ENCODE measurements around the gene FBL. TPM values are rescaled to one million over a fixed set of nuclear protein-coding genes. Genes with fewer than 3 reads are reported as not detected.
"Not testable (repeated sequence)": the region's sequence is repeated elsewhere in the genome, so short reads cannot be mapped to it uniquely, and the experiment has no call there.

The FBL gene
- 108 and 123 TPM in 2 replicates for total RNA-seq

DNA sequence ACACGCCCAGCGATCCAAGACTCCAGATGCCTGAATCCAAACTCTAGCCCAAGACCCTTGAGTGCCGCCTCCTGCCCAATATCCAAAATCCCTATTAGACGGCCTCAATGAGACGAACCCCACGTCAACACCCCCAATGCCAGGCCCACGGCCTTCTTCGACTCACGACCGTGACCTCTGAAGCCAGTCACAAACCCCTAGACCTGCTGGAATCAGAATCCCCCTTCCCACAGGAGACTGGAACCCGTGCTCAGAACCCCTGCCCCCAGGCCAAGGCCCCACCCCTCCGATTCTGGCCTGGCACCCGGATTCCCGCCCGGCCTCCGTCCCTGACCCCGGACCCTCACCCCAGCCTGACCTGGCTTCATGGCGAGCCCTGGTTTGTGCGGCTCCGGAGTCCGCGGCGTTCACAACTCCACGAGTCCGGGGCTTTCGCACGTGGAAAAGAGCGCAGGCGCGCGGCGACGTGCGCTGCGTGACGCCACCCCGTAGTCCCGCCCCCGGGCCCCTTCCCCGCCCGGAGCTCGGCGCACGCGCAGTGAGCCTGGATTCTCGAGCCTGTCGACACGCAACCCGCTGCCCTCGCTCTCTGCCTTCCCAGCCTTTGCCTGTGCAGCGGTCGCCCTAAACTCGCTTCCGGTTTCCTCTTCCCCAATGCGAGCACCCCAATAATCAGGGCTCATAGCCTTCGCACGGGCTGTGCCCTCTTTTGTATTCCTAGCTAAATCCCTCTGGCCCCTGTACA, at the start of gene FBL:
FBL (minus strand) TSS at position 447 of the 745 bp plus-strand sequence; CDS start at position 368, 79 bp downstream.
- no peak for DNase-seq (ENCODE audit: extremely low read depth, low read depth, low spot score)

DNA sequence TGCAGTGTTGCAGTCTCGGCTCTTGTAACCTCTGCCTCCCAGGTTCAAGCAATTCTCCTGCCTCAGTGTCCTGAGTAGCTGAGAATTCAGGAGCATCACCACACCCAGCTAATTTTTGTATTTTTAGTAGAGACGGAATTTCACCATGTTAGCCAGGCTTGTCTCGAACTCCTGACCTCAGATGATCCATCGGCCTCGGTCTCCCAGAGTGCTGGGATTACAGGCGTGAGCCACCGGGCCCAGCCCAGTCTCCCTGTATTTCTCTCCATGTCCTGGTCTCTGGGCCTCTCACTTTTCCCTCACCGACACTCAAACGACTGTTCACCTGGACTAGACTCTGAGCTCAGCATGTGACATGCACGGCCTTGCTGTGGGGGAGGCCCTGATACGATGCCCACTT, 48.9 kb upstream of the FBL start:
- DNase-seq (ENCODE audit: extremely low read depth, low read depth, low spot score) = not testable (repeated sequence)

DNA sequence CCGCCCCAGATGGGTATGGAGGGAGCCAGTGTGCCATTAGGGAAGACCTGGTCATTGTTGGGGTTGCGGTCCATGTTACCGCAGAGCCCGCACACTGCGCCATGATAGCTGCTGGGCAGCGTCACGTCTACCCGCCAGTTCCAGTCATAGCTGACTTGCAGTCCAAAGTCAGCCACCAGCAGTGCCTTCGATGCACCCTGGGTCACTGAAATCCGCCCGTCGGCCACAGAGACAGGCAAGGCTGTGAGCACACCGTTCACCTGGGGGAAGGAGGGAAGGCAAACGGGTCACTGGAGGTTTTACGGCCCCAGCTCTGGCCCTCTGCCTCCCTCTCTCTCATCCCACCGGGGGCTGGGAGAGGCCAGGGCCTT, 48.0 kb upstream of the FBL start:
- not testable (repeated sequence) for DNase-seq (ENCODE audit: extremely low read depth, low read depth, low spot score)

DNA sequence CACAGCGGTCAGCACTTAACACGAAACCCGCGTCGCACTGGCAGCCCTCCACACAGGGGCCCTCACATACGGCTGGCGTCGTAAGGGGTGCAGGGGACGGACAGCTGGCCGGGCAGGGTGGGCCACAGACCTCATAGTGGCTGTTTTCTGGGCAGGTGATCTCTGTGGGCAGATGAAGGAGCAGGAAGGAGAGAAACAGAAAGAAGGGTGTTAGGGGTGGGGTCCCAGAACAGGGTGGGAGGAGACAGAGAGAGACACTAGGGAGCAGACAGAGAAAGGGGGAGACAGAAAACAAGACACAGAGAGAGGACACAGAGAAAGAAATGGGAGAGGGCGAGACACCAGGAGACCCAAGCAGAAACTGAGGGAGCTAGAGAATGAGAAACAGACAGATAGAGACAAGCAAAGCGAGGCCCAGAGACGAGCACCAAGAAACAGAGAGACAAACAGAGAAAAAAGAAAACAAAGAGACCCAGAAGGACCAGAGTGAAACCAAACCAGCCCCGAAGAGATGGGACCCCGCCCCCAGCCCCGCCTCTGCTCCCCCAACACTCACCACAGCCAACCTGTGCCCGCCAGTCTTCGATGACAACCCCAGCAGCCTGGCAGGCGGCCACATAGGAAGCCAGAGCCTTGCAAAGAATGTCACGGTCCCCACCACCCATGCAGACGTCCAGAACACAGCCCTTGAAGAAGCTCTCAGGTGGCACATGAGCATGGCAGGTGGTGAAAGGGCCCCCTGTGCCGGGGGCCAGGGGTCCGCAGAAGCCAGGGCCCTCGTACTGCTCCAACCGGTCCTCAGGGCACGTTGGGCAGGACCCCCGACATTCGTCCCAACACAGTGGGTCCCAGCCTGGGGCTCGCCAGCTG, 47.4 kb upstream of the FBL start:
- not testable (repeated sequence) for DNase-seq (ENCODE audit: extremely low read depth, low read depth, low spot score)

DNA sequence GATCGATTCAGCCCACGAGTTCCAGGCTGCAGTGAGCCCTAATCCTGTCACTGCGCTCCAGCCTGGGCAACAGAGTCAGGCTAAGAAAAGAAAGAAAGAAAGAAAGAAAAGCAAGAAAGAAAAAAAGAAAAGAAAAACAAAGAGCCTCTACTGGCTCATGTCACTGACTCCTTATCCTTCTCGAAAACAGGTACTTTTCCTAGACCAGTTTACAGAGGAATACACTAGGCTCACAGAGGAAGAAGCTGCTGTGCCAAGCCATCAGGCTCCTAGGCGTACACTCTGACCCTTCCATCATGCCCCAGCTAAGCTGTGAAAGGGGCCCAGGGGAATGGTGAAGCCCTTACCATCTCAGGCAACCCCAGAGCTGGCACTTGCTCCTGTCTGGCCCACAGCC, 46.3 kb upstream of the FBL start:
- DNase-seq (ENCODE audit: extremely low read depth, low read depth, low spot score) = not testable (repeated sequence)

DNA sequence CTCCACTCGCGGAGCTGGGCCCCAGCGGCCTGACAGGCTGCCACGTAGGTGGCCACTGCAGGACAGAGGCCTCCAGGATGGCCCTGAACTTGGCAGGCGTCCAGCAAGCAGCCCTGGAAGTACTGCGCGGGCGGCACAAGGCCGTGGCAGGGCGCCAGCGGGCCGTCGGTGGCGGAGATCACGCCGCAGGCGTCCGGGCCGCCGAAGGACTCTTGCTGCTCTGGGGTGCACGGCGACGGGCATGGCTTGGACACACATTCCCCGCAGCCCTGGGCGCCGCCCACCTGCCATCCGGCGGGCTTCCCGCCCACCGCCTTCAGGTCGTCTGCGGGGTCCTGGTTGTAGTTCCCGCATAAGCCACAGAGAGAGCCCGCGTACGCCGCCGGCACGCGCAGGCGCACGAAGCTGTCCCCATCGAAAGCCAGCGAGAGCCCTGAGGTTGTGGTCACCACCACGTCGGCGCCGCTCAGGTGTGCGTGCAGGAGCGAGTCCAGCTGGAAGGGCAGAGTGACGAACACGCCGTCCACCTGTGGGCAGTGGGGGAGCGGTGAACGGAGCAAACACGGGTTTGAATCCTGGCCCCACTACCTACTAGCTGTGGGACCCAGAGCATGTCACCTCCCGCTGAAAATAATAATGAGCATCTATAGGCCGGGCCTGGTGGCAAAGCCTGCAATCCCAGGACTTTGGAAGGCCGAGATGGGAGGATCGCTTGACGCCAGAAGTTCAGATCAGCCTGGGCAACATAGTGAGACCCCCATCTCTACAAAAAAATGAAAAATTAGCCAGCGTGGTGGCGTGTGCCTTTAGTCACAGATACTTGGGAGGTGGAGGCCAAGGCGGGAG, 45.7 kb upstream of the FBL start:
- not testable (repeated sequence) for DNase-seq (ENCODE audit: extremely low read depth, low read depth, low spot score)

DNA sequence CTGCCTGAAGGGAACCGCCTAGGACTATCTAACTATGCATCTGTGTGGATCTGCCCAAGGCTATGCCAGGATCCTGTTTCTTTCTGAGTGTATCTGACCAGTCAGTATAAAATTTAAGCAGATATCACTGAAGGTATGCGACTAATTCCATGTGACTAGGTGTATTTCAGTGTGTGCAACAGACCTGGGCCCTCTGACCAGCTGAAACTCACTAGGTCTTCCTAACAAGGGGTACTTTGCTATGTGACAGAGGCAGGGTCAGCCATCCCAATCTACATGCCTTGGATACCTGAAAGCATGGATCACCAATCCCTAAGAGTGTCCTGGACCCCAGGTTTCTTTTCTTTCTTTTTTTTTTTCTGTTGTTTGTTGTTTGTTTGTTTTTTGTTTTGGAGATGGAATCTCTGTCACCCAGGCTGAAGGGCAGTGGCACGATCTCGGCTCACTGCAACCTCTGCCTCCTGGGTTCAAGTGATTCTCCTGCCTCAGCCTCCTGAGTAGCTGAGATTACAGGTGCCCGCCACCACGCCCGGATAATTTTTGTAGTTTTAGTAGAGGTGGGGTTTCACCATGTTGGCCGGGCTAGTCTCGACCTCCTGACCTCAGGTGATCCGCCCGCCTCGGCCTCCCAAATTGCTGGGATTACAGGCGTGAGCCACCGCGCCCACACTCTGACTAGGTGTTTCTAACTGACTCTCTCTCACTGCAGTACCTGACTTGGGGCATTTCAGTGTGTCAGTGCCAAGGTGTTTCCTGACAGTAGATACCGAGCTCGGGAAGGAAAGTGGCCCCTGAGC, 44.8 kb upstream of the FBL start:
- DNase-seq (ENCODE audit: extremely low read depth, low read depth, low spot score) = no peak

DNA sequence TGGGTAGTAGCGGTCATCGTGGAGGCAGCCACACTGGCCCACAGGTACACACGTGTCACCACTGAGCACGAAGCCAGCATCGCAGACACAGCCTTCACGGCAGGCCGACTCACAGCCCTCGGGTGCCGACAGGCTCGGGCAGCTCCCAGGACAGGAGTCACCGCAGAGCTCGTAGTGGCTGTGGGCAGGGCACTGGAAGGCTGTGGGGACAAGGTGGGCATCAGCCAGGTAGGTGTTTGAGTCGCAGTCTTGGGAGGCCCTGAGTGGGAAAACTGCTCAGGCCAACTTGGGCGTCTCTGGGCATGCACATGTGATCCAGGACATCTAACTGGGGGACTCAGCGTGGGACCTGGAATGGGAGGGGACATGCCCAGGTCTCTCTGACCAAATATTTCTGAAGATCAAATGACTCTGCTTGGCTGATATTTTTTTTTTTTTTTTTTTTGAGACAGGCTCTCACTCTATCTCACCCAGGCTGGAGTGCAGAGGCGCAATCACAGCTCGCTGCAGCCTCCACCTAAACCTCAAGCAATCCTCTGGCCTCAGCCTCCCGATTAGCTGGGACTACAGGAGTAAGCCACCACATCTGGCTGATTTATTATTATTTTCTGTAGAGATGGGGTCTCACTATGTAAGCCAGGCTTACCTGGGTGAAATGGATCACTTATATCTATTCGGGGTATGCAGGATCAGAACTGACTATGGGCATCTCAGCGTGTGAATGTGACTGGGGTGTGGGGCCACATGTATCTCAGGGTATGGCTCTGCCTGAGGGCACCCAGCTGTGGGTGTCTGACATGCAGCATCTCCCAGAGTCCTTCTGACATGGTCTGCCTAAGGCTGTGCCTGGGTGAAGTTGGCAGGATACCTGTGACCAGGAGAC, 43.9 kb upstream of the FBL start:
- not testable (repeated sequence) for DNase-seq (ENCODE audit: extremely low read depth, low read depth, low spot score)

DNA sequence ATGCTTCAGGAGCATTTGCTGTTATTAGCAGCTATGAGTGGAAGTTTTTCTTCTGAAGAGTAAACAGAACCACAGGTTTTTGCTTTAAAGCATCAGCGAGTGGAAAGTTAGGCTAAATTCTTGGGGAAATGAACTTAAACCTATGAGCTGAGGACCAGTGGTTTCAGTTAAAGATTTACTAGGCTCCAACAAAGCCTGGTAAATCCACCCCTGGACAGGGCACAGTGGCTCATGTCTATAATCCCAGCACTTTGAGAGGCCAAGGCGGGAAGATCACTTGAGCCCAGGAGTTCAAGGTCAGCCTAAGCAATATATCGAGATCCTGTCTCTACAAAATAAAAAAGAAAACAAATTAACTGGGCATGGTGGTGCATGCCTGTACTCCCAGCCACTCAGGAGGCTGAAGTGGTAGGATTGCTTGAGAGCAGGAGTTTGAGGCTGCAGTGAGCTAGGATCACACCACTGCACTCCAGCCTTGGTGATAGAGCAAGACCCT, 41.3 kb upstream of the FBL start:
- not testable (repeated sequence) for DNase-seq (ENCODE audit: extremely low read depth, low read depth, low spot score)

DNA sequence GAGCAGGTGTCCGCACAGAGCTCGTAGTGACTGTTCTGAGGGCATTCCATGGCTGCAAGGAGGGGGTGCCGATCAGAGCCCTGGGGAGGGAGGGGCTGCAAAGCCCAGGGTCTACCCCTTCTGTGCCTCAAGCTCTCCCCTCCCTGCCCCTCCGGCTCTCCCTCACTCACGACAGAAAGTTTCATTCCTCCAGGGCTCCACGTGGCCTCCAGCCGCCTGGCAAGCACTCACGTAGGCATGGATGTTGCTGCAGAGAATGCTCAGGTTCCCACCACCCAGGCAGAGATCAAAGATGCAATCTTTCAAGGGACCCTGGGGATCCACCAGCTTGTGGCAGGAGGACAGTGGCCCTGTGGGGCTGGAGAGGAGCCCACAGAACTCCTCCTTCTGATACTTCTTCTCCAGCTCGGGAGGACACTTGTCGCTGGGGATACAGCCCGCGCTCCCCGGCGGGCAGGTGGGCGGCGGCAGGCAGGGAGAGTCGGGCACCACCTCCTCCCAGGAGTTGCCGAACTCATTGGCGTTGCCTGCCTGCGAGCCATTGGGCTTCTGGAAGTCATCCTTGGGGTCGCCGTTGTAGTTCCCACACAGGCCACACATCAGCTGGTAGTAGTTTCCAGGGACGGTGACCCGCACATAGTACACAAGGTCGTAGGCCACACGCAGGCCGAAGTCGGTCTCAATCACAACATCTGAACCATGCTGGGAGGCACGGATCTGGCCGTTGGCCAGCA, 39.8 kb upstream of the FBL start:
- DNase-seq (ENCODE audit: extremely low read depth, low read depth, low spot score) = not testable (repeated sequence)

DNA sequence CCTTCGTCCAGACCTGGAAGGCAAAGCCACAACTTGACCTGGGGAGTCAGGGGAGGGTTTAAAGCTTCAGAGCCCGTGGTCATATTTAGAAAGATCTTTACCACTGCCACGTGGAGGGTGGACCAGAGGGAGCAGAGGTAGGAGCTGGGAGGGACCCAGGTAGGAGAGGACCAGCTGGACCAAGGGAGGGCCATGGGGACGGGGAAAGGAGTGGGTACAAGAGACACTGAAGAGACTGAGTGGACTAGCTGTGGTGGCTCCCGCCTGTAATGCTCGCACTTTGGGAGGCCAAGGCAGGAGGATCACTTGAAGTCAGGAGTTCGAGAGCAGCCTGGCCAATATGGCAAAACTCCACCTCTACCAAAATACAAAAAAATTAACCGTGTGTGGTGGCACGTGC, 38.5 kb upstream of the FBL start:
- not testable (repeated sequence) for DNase-seq (ENCODE audit: extremely low read depth, low read depth, low spot score)

DNA sequence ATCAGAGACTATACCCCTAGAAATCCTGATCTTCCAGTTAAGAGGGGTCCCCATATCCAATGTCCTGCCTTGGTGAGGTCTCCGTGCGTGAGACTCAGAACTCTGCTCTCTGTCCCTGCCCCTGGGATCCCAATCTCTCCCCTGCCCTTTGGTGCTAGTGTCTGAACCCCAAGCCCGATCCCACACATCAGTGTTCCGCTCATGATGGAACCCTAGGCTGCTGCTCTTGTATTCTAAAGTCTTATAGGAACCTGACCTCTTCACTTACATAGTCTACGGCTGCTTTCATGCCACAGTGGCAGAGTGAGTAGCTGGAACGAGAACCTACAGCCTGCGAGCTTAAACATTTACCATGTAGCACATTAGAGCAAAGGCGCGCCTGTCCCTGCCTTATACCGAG, 36.5 kb upstream of the FBL start:
- DNase-seq (ENCODE audit: extremely low read depth, low read depth, low spot score) = not testable (repeated sequence)

DNA sequence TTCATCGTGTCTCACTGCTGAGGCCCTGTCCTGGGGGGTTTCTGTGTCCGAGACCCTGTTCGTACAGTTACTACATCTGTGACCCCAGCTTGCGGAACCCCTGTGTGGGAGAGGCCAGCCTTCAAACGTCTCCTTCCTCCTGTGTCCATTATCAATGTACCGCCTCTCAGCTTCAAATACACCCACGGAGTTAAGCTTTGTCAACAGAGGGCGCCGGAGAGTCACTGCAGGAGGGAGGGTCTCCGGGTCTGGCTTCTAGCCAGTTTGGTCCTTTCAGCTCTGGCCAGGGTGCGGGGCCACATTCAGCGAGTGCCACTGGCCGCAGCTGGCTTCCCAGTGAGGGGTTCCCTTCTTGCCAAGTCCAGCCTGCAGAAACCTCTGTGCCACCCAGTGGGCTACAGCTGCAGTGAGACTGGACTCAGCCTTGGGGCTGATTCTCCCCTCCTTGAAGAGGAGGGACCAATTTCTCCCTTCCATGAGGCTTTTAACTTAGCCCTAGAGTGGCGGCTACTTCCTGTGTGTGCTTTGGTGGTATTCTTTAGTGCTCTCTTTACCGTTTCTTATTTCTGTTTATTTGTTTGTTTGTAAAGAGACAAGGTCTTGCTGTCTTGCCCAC, 35.4 kb upstream of the FBL start:
- DNase-seq (ENCODE audit: extremely low read depth, low read depth, low spot score) = not testable (repeated sequence)

DNA sequence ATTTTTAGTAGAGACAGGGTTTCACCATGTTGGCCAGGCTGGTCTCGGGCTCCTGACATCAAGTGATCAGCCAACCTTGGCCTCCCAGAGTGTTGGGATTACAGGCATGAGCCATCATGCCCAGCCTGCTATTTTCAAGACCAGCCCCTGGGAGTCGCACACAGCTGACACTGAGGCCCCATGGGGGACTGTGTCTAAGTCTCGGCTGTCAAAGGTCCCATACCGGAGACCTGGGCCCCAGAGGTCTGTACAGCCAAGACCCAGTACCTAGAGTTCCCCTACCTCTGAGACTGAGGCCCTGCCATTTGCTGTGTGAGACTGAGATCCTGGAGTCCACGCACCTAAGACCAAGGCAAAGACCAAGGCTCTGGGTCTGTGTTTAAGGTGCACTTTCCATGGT, 34.1 kb upstream of the FBL start:
- not testable (repeated sequence) for DNase-seq (ENCODE audit: extremely low read depth, low read depth, low spot score)

DNA sequence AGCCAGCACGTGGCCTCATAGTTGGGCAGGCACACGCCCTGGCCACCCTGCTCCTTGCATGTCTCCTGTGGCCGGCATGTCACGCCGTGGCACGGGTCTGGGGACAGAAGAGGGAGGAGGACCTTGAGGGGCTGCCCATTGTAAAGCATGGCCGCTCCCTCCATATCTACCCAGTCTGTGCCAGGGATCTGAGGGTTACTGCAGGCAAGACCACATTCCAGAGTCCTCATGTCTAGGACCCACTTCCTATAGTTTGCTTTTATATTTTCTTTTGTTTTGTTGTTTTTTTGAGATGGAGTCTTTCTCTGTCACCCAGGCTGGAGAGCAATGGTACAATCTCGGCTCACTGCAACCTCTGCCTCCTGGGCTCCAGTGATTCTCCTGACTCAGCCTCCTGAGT, 33.6 kb upstream of the FBL start:
- not testable (repeated sequence) for DNase-seq (ENCODE audit: extremely low read depth, low read depth, low spot score)

DNA sequence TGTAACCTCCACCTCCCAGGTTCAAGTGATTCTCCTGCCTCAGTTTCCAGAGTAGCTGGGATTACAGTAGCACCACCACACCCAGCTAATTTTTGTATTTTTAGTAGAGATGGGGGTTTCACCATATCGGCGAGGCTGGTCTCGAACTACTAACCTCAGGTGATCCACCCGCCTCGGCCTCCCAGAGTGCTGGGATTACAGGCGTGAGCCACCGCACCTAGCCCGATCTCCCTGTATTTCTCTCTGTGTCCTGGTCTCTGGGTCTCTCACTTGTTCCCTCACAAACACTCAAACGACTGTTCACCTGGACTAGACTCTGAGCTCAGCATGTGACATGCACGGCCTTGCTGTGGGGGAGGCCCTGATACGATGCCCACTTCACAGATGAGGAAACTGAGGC, 32.7 kb upstream of the FBL start:
- DNase-seq (ENCODE audit: extremely low read depth, low read depth, low spot score) = not testable (repeated sequence)

DNA sequence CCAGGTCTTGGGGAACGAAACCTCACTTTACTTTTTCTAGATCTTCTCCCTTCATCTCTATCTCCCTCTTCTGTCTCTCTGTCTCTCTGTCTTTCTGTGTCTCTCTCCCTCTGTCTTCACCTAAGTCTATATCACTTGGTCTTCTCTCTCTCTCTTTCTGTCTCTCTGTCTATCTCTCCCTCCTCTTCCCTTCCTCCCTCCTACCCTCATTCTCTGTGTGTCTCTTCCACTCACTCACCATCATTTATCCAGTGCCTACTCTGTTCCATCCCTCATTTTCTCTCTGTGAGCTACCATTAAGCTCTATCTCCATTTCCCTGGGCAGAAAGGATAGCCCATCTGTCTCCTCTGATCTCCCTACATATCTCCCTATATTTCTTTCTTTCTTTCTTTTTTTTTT, 32.2 kb upstream of the FBL start:
- no peak for DNase-seq (ENCODE audit: extremely low read depth, low read depth, low spot score)

DNA sequence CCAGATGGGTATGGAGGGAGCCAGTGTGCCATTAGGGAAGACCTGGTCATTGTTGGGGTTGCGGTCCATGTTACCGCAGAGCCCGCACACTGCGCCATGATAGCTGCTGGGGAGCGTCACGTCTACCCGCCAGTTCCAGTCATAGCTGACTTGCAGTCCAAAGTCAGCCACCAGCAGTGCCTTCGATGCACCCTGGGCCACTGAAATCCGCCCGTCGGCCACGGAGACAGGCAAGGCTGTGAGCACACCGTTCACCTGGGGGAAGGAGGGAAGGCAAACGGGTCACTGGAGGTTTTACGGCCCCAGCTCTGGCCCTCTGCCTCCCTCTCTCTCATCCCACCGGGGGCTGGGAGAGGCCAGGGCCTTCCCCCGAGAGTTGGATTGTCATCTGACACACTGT, 31.8 kb upstream of the FBL start:
- DNase-seq (ENCODE audit: extremely low read depth, low read depth, low spot score) = not testable (repeated sequence)
